ENCODE results near the gene AGXT. TPM values are rescaled to one million over a fixed set of nuclear protein-coding genes. Genes with fewer than 3 reads are reported as not detected.

AGXT gene
- total and polyA plus RNA-seq, 12 donors, result 0.09 TPM; not detected in 11

- Histone ChIP-seq H3K36me3 (no peaks in the 10 kb centered on the region), H3K4me3 (peak overlapping the region in 6 of 10 donors; percentile 3 to 34 (median 23)), H3K9me3 (peaks cover 0 to 11% (median 0%) of the 10 kb centered on the region in 11 donors), H3K4me1 (peaks cover 0 to 23% (median 19%) of the 10 kb centered on the region in 9 donors), H3K27me3 (peaks cover 23 to 83% (median 80%) of the 10 kb centered on the region in 7 donors), H3K27ac (no peak overlapping the region)
- intact Hi-C loops (cut with DNase I), result no loop called here
- no peak for TF ChIP-seq CTCF (IDR thresholded peaks at IDR 0.05)
- no peak for DNase-seq
- ATAC-seq, result no peak
- 1 to 3% methylated on average over 54 to 64 of the region's 64 CpGs for WGBS, 2 donors
Observed at GRCh38 chr2:240820607-240821428, 47.8 kb upstream of the AGXT start.

GRCh38 chr2:240821429-240821778 is 47.2 kb upstream of the AGXT start:
- H3K9me3 ChIP-seq, result peaks cover 0 to 11% (median 0%) of the 10 kb centered on the region in 11 donors
- ATAC-seq (no peak), DNase-seq (no peak)
- no peak overlapping the region for H3K27ac ChIP-seq
- no peak for TF ChIP-seq CTCF (IDR thresholded peaks at IDR 0.05)
- H3K36me3 ChIP-seq, result no peaks in the 10 kb centered on the region
- H3K27me3 ChIP-seq, result peaks cover 23 to 89% (median 86%) of the 10 kb centered on the region in 7 donors
- intact Hi-C loops (cut with DNase I), result no loop called here
- no peak overlapping the region for H3K4me3 ChIP-seq
- H3K4me1 ChIP-seq, result peaks cover 0 to 23% (median 19%) of the 10 kb centered on the region in 9 donors
- 21 to 32% methylated on average over 7 of the region's 7 CpGs for WGBS, 2 donors

- peaks cover 23 to 98% (median 96%) of the 10 kb centered on the region in 7 donors for H3K27me3 ChIP-seq
- no peak overlapping the region for H3K4me3 ChIP-seq
- intact Hi-C loops (cut with DNase I), result no loop called here
- DNase-seq (no peak), ATAC-seq (no peak)
- H3K36me3 ChIP-seq, result no peaks in the 10 kb centered on the region
- H3K9me3 ChIP-seq, result peaks cover 0 to 11% (median 0%) of the 10 kb centered on the region in 11 donors
- H3K27ac ChIP-seq, result no peak overlapping the region
- WGBS, 2 donors, result 56 to 70% methylated on average over 4 of the region's 4 CpGs
- TF ChIP-seq CTCF (IDR thresholded peaks at IDR 0.05), result no peak
- H3K4me1 ChIP-seq, result peaks cover 0 to 23% (median 19%) of the 10 kb centered on the region in 9 donors
Observed at GRCh38 chr2:240822280-240822847, 46.3 kb upstream of the AGXT start.

DNA sequence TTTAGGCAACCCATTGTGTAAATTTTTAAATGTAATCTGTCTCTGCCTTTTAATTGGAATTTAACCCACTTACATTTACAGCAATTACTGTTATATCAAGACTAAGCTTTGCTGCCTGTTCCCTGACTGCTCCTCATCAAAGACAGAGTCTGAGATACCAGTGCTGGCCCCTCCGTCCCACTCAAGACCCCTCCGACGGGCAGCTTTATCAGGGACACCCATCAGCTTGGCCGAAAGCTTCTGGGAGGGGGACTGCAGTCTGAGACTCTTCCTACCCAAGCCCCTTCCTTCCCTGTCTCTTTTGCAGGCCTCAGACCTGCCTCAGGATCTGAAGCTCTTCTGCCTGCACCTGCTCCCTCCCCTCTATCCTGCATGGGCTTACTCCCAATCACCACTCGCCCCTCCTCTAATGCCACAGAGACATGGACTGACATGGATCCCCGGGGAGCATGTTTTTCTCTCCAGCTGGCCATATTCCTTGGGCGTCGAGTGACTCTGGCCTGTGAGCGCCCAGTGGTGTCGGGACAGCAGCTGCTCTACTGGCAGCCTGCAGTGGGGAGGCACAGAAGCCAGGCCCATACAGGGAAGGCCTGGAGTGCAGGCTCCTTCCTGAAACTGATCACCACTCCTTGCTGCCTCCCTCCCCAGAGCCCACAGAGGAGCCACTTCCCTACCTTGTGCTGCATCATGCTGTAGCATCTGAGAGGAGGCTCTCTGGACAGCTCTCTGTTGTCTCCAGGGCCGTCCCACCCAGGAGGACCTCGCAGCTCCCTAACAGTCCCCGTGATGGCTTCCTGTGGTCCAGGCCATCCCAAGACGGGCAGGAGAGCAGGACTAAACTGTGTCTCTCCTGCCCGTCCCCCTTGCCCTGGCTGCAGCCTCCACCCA is 44.9 kb upstream of the AGXT start:
- intact Hi-C loops (cut with DNase I), result no loop called here
- Histone ChIP-seq H3K27me3 (peaks cover 23 to 100% (median 96%) of the 10 kb centered on the region in 7 donors), H3K4me1 (peaks cover 0 to 22% (median 17%) of the 10 kb centered on the region in 9 donors), H3K4me3 (no peak overlapping the region), H3K36me3 (no peaks in the 10 kb centered on the region), H3K9me3 (peaks cover 0 to 11% (median 0%) of the 10 kb centered on the region in 11 donors), H3K27ac (no peak overlapping the region)
- 75 to 77% methylated on average over 15 of the region's 15 CpGs for WGBS, 2 donors
- no peak for TF ChIP-seq CTCF (IDR thresholded peaks at IDR 0.05)
- DNase-seq, result no peak
- ATAC-seq, result no peak
